ENCODE data around the gene NBR1. TPM values are rescaled to one million over a fixed set of nuclear protein-coding genes. Genes with fewer than 3 reads are reported as not detected.
"Not testable (repeated sequence)": the region's sequence is repeated elsewhere in the genome, so short reads cannot be mapped to it uniquely, and the experiment has no call there.

The NBR1 gene, protein sequence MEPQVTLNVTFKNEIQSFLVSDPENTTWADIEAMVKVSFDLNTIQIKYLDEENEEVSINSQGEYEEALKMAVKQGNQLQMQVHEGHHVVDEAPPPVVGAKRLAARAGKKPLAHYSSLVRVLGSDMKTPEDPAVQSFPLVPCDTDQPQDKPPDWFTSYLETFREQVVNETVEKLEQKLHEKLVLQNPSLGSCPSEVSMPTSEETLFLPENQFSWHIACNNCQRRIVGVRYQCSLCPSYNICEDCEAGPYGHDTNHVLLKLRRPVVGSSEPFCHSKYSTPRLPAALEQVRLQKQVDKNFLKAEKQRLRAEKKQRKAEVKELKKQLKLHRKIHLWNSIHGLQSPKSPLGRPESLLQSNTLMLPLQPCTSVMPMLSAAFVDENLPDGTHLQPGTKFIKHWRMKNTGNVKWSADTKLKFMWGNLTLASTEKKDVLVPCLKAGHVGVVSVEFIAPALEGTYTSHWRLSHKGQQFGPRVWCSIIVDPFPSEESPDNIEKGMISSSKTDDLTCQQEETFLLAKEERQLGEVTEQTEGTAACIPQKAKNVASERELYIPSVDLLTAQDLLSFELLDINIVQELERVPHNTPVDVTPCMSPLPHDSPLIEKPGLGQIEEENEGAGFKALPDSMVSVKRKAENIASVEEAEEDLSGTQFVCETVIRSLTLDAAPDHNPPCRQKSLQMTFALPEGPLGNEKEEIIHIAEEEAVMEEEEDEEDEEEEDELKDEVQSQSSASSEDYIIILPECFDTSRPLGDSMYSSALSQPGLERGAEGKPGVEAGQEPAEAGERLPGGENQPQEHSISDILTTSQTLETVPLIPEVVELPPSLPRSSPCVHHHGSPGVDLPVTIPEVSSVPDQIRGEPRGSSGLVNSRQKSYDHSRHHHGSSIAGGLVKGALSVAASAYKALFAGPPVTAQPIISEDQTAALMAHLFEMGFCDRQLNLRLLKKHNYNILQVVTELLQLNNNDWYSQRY
- total RNA-seq (2014; rRNA removed; shearing (Covaris generic)): 53.8 and 65.6 TPM in 2 replicates
- 60.0 and 78.0 TPM in 2 replicates for polyA plus RNA-seq (2015; cell fraction: cytosol; rRNA removed)
- 78.5 and 83.6 TPM in 2 replicates for polyA plus RNA-seq (2015; cell fraction: nucleus; rRNA removed)

DNA sequence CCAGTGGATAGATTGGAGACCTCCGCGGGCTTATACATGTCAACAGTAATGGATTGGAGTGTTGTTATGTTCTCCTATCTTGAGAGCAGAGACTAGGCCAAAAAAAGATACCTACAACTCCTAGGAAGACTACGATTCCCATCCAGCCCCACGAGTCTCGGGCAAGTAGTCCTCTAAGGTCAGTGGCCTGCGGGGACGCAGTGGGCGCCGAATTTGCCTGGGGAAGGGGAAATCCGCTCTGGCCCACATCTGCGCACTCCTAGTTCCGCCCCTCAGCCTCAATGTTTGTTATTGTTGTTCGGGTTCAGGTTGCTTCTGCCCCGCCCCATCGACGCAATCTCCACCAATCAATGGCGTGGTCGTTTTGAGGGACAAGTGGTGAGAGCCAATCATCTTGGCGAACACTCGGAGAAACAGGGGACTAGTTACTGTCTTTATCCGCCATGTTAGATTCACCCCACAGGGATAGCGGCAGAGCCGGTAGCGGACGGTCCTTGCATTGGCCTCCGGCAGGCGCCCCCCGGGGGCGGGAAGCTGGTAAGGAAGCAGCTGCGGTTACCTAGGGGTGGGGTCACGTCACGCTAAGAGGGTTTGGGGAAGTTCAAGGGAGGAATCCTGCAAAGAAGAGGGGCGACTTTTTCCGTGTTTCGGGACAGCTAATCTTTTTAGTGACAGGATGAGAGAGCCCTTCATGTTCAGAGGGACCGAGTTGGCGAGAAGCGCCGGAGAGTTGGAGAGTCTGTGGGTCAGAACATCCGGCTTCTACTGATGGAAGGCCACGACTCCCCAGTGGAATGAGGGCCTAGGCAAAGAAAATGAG is at the start of gene NBR1:
TSS of gene NBR1 (plus strand) at position 449 of the 820 bp plus-strand sequence. CDS start 4,586 bp downstream, outside the sequence.
- DNase-seq (ENCODE audit: low read depth): peak; percentile 98

DNA sequence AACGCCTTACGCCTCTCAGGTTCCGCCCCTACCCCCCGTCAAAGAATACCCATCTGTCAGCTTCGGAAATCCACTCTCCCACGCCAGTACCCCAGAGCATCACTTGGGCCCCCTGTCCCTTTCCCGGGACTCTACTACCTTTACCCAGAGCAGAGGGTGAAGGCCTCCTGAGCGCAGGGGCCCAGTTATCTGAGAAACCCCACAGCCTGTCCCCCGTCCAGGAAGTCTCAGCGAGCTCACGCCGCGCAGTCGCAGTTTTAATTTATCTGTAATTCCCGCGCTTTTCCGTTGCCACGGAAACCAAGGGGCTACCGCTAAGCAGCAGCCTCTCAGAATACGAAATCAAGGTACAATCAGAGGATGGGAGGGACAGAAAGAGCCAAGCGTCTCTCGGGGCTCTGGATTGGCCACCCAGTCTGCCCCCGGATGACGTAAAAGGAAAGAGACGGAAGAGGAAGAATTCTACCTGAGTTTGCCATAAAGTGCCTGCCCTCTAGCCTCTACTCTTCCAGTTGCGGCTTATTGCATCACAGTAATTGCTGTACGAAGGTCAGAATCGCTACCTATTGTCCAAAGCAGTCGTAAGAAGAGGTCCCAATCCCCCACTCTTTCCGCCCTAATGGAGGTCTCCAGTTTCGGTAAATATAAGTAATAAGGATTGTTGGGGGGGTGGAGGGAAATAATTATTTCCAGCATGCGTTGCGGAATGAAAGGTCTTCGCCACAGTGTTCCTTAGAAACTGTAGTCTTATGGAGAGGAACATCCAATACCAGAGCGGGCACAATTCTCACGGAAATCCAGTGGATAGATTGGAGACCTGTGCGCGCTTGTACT is 45.7 kb upstream of the NBR1 start, which contains the start of gene BRCA1:
TSS of gene BRCA1 (minus strand) at position 232 of the 834 bp plus-strand sequence. CDS start 1,268 bp downstream, outside the sequence.
- peak; percentile 99 for DNase-seq (ENCODE audit: low read depth)

DNA sequence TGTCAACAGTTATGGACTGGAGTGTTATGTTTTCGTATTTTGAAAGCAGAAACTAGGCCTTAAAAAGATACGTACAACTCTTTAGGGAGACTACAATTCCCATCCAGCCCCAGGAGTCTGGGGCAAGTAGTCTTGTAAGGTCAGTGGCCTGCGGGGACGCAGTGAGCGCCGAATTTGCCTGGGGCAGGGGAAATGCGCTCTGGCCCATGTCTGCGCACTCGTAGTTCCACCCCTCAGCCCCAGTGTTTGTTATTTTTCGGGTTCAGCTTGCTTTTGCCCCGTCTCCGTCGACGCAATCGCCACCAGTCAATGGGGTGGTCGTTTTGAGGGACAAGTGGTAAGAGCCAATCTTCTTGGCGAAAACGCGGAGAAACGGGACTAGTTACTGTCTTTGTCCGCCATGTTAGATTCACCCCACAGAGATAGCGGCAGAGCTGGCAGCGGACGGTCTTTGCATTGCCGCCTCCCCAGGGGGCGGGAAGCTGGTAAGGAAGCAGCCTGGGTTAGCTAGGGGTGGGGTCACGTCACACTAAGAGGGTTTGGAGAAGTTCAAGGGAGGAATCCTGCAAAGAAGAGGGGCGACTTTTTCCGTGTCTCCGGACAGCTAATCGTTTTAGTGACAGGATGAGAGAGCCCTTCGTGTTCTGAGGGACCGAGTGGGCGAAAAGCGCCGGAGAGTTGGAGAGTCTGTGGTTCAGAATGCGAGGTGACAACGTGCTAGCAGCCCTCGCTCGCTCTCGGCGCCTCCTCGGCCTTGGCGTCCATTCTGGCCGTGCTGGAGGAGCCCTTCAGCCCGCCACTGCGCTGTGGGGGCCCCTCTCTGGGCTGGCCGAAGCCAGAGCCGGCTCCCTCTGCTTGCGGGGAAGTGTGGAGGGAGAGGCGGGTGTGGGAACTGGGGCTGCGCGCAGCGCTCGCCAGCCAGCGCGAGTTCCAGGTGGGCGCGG is 44.8 kb upstream of the NBR1 start:
- DNase-seq (ENCODE audit: low read depth): no peak

DNA sequence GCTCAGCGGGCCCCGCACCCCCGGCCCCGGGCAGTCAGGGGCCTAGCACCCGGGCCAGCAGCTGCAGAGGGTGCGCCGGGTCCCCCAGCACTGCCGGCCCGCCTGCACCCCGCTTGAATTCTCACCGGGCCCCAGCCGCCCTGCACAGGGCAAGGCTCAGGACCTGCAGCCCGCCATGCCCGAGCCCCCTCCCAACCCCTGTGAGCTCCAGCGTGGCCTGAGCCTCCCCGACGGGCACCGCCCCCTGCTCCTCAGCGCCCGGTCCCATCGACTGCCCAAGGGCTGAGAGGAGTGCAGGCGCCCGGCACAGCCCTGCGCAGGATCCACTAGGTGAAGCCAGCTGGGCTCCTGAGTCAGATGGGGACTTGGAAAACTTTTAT is 44.1 kb upstream of the NBR1 start:
- no peak for DNase-seq (ENCODE audit: low read depth)

DNA sequence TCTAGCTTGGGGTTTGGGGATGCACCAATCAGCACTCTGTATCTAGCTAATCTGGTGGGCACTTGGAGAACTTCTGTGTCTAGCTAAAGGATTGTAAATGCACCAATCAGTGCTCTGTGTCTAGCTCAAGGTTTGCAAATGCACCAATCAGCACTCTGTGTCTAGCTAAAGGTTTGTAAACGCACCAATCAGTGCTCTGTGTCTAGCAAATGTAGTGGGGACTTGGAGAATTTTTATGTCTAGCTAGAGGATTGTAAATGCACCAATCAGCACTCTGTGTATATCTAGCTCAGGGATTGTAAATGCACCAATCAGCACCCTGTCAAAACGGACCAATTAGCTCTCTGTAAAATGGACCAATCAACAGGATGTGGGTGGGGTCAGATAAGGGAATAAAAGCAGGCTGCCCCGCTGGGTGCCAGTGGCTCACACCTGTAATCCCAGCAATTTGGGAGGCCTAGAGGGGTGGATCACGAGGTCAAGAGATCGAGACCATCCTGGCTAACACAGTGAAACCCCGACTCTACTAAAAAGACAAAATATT is 43.6 kb upstream of the NBR1 start:
- peak; percentile 13 for DNase-seq (ENCODE audit: low read depth)

DNA sequence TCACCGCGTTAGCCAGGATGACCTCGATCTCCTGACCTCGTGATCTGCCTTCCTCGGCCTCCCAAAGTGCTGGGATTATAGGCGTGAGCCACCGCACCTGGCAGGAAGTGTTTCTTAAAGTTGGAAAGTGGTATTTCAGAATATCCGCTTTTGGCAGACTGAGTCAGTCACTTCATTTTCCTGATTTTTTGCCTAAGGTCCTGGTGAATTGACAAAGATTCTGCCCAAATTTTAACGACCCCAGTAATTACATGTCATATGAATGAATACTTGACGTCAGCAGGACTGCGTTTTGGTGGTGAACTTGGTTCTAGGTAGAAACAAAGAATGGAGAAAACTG is 41.4 kb upstream of the NBR1 start:
- DNase-seq (ENCODE audit: low read depth): no peak

DNA sequence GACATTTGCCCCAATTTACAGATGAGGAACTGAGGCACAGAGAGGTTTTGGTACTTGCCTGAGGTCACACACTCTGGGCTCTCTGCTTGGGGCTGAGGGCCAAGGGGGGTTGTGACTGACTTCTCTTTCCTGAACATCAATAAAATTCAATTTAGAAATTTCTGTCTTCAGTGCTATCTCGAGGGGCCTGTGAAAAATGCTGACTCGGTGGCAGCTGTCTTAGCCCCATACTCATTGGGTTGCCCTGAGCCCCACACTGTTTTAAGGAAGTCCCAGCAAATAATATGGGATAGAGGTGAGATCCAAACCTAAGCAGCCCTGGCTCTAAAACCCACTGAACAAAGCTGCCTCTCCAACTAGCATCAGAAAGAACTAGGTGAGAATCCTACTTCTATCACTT is 38.9 kb upstream of the NBR1 start:
- no peak for DNase-seq (ENCODE audit: low read depth)

DNA sequence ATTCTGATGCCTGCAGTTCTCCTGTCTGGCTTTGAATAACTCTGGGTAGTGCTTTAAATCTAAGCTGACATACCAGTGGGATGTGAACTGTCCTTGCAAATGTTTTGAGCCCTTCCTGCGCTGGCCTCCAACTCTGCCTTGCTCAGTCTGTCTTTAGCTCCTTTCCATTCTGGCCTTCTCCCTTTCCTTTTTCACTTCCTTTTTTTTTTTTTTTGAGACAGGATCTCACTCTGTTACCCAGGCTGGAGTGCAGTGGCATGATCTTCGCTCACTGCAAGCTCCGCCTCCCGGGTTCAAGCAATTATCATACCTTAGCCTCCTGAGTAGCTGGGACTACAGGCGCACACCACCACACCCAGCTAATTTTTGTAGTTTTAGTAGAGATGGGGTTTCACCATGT is 37.6 kb upstream of the NBR1 start:
- DNase-seq (ENCODE audit: low read depth): not testable (repeated sequence)

DNA sequence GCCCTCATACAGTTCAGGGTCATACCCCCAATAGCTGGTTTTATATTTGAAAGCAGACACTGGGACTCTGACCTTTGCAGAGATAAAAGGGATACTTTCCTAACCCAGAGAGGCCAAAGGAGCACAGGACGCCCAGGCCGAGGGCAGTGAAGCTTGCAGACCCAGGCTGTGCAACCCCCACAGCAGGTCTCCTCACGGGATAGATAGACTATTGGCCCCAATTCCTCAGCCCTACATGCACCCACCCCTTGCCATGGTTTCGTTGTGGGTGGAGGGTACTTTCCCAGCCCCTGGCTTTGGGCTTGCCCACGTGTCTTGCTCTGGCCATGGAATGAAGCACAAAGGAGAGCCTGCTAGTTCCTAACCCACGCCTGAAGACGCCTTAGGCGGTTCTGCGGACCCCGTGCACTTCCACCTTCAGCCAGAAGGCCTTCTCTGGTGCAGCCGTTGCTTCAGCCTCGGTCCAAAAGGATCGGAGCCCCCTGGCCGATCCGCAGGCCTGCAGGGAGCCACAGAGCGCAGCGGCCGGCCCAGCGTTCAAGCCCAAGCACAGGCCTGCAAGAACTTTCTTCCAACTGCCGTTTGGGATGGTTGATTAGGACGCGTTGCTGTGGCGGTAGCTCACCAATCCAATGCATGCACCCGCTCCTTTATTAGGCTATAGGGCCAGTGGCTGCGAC is 36.1 kb upstream of the NBR1 start:
- no peak for DNase-seq (ENCODE audit: low read depth)

DNA sequence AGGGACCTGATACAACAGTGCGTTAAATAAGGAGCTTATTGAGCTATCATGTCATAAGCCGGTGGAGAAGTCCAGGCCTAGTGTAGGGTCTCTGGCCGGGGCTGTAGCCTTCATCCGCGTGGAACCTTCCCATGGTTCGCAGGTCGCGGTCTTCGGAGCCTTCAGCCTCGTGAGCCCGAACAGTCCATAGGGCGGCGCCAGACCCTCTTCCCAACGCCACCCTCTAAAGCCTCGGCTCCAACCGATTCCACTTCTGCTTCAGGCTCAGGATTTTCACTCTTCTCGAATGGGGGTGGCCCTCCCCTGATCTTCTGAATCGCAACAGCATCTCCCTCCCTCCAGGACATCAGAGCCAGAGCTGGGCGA is 35.6 kb upstream of the NBR1 start:
- no peak for DNase-seq (ENCODE audit: low read depth)

DNA sequence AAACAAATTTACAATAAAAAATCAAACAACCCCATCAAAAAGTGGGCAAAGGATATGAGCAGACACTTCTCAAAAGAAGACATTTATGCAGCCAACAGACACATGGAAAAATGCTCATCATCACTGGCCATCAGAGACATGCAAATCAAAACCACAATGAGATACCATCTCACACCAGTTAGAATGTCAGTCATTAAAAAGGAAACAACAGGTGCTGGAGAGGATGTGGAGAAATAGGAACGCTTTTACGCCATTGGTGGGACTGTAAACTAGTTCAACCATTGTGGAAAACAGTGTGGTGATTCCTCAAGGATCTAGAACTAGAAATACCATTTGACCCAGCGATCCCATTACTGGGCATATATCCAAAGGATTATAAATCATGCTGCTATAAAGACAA is 34.4 kb upstream of the NBR1 start:
- DNase-seq (ENCODE audit: low read depth): not testable (repeated sequence)

DNA sequence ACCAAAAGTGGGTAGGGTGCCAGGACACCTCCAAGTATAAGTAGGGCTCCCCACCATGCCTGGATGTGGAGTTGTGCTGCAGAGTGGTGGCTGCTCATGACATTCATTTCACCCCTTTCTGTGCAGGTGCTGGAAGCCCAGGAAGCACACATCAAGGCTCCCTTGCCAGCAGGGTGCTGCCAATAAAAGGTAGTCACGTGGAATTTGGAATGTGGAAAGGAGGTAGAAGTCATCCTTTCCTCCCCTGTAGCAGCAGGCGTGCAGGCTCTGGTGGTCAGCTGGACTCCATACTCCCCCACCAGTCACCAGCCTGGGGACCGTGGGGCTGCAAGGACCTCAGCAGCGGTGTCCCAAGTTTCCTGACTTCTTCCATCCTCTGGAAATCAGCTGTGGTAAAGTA is 32.5 kb upstream of the NBR1 start:
- DNase-seq (ENCODE audit: low read depth): not testable (repeated sequence)

DNA sequence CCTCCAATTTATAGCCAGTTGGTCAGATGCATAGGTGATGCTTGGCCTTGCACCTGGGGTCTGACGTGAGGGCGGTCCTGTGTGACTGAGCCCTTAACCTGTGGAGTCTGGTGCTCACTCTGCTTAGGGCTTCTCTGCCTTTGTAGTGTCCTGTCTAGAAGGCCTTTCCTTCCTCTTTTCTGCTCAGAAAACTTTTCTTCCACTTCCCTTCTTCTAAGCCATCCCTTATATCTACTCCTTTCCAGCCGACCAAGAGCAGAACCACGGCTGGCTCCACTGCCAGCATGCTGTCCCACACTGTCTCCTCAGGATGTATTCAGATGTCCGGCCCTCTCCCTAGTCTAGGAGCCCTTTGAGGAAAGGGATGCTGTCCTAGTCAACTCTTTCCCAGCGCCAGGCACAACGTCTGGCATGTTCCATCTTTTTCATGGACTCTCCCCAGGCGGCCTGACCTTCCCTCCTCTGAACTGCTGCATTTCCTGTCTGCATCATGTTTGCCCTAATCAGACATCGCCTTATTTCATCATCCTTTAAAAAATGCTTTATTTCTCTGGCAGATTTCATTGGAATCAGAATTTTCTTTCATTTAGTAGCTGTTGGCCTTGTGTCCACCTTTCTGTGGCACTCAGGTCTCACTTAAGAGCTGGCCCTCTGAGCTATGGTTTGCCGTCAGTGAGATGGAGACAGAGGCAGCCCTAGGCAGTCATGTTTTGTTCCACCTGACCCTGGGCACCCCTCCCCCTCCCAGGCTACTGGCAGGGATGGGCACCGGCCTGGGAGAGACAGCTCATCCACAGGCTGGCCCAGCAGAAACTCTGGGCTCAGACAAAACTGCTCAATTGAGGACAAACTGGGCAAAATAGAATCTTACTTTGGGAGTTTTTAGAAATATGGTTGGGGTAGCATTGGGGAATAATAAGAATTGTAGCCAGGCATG is 30.4 kb upstream of the NBR1 start:
- no peak for DNase-seq (ENCODE audit: low read depth)

DNA sequence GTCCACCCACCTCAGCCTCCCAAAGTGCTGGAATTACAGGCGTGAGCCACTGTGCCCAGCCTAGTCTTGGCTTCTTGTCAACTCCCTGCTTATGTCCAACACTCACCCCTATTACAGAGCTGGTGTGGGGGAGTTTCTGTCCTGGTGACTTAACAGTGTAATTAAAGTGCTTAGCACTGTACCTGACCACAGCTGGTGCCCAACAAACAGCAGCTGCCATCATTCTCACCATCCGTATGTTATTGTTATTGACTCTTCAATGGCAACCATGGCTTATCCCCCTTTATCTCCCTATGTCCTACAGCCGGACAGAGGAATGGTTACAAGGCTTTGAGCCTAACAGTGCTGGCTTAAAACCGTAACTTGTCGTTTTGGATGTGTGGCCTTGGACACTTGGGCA is 28.9 kb upstream of the NBR1 start:
- no peak for DNase-seq (ENCODE audit: low read depth)

DNA sequence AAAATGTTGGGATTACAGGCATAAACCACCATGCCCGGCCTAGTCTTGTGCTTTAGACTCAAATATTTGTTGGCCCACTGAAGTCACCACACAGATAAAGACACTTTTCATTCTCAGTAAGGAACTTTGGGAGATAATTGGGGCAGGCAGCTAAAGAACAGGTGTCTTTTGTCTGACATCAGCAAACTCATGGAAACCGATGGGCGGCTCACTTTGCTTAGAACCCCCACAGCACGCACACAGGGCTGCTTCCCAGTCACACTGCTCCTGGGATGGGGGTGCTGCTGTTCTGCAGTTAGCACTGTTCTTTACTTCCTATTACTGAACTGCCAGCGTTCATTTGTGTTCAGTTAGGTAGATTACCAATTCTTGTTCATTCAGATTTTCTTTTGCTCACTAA is 27.8 kb upstream of the NBR1 start:
- no peak for DNase-seq (ENCODE audit: low read depth)

DNA sequence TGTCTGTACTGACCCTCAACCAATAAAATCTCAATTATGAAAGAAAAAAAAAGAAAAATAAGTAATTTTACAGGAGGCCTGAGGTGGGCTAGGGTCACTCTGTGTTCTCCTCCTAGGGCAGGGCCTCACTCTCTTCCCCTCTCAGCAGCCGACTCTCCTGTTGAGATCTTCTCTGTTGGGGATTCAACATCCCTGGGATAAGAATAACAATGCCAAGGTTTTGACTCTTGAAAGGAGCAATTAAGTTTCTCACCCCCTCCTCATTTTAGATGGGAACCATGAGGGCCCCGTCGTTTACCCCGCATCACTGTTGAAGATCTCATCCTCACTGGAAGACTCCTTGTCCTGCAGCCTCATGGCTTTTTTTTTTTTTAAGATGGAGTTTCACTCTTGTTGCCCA is 24.4 kb upstream of the NBR1 start:
- DNase-seq (ENCODE audit: low read depth): no peak

DNA sequence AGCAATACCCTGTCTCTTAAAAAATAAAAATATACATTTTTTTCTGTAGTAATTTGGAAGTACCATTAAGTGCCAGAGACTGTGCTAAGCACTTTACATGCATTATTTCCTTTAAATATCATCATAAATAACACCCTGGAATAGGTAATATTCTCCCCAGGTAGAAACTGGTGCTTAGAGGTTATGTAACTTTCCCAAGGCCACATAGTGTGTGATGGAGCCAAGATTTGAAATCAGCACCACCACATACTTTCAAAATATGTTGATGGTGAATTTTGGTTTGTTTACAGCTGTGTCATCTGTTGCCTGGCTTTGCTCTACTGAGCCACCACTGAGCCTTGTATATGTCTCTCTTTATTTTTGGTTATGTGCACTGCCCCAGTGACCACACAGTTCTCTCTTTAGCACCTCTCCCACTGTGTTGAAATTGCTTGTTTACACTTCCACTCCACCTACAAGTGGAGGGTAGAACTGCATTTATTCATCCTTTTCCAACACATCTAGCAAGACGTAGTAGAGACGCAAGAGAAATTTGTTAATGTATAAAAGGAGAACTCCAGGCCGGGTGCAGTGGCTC is 19.0 kb upstream of the NBR1 start:
- no peak for DNase-seq (ENCODE audit: low read depth)

Data from HT1080 (cell line).